GM19023 (cell line): ENCODE data around the gene KCNQ1.

Experiments used
- ATAC-seq: cut with Tn5 transposase; IDR thresholded peaks from one replicate; pipeline ENCODE4 v1.9.1; 2021; ENCODE audit warnings: mild to moderate bottlenecking, moderate library complexity; ENCODE audit not compliant: unreplicated experiment

The KCNQ1 gene

DNA sequence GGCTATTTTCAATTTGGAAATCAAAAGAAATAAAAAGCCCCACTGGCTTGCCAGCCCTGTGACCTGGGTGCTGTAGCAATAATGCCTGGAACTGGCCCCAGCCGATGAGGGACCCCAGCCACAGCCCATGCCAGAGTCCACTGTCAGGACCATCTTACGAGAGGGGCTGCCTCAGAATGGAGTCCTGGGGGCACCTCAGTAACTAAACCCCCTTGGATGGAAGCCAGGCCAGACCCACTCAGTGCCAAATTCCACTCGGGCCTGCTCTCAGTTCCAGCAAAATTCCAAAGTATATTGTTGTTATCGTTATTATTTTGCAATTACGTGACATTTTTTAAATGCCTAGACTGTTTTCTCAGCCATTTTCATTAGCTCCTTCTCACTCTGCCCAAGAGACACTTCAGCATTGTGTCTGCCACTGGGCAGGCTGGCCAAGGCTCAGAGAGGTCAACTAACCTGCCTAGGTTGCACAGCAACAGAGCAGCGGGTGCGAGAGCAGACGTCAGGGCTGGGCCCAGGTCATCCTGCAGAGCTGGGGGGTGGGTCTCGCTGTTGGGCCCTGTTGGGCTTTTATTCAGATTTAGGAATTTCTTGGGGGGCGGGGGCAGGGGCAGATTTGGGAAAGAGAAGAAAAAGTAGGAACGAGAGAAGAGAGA is 421.2 kb downstream of the KCNQ1 start:
- no peak for ATAC-seq

- ATAC-seq, result no peak
Observed at GRCh38 chr11:2867142-2867541, 422.3 kb downstream of the KCNQ1 start.

GRCh38 chr11:2867722-2868505 is 423.1 kb downstream of the KCNQ1 start:
- ATAC-seq, result no peak

DNA sequence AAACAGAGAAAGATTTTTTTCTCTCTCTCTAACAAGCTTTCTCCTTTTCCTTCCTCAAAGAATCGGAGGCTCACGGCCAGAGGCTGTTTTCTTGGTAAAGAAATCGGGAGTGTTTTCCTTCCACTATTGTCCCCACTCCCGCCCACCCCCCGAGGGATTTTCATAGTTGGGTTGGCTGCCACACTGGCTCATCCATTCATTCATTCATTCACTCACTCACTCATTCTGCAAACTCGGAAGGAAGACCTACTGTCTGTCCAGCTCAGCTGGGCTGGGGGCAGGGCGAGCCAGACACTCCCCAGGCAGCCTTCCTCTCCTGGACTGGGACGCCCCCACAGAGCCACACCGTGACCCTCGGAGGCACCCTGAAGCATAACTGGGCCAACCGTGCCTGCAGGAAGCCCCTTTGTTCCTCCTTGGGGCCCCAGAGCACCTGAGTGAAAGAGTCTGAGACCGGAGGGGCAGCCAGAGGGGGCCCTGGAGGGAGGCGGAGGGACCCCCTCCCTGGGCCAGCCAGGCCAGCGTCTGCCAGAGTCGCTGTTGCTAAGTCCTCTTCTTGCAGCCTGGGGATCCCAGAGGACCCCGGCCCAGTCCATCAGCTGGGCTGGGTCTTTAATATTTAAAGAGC is 423.8 kb downstream of the KCNQ1 start:
- ATAC-seq, result no peak

DNA sequence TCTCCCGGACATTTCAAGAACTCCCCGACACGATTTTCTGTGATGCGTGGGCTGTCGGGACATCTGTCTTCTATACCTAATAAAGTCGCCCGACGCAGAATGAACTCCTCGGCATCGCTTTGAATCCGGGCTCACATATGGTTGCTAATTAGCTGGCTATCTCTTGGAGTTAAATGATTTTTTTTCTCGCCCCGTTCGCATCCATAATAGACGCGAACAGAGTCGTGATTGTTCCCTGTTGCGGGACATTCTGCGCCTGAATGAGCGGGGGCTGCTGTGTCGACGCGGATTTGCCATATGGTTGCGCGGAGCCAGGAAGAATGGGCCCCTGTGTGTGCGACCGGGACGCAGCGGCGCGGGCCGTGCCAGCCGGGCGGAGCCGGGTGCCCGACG is 424.3 kb downstream of the KCNQ1 start:
- no peak for ATAC-seq

GRCh38 chr11:2869561-2870427 is 425.0 kb downstream of the KCNQ1 start:
- no peak for ATAC-seq

DNA sequence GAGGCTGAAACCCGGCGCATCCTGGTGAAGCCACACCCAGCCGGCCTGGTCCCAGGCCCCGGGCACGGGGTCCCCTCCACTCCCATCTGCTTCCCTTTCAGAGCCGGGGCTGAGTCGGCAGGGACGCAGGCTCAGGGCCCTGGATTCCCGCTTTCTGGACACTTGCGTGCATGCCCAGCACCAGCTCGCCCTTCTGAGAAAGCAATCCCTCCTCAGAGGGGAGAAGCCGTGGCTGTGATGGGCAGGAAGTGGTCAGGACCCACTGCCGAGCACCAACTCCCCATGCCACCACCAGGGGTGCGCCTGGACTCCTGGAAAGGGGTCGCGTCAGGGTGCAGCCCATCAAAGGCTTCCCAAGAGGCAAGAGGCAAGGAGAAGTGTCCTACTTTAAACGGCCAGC is 425.7 kb downstream of the KCNQ1 start:
- no peak for ATAC-seq

GRCh38 chr11:2870969-2871680 is 426.3 kb downstream of the KCNQ1 start:
- ATAC-seq, result no peak

GRCh38 chr11:2874963-2875362 is 430.2 kb downstream of the KCNQ1 start:
- ATAC-seq, result no peak

GRCh38 chr11:2877474-2877873 is 432.7 kb downstream of the KCNQ1 start:
- no peak for ATAC-seq

DNA sequence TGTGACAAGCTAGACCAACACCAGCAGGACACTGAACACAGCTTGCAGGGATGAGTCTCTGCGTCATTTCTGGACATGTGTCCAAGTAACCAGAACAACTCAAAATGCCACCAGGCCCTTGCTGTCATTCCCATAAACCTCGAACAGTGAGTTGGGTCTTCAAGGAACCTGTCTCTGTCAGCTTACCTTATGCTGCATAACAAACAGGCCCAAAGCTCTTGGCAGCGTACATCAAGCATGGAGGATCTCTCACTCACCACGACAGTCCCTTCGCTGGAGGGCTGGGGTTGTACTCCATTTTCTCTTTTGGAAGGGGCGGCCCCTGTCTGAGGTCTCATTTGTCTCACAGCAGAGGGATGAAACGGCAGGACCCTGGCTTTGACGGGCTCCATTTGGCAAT is 434.0 kb downstream of the KCNQ1 start:
- ATAC-seq, result no peak

GRCh38 chr11:2880646-2881045 is 435.8 kb downstream of the KCNQ1 start:
- ATAC-seq, result no peak

DNA sequence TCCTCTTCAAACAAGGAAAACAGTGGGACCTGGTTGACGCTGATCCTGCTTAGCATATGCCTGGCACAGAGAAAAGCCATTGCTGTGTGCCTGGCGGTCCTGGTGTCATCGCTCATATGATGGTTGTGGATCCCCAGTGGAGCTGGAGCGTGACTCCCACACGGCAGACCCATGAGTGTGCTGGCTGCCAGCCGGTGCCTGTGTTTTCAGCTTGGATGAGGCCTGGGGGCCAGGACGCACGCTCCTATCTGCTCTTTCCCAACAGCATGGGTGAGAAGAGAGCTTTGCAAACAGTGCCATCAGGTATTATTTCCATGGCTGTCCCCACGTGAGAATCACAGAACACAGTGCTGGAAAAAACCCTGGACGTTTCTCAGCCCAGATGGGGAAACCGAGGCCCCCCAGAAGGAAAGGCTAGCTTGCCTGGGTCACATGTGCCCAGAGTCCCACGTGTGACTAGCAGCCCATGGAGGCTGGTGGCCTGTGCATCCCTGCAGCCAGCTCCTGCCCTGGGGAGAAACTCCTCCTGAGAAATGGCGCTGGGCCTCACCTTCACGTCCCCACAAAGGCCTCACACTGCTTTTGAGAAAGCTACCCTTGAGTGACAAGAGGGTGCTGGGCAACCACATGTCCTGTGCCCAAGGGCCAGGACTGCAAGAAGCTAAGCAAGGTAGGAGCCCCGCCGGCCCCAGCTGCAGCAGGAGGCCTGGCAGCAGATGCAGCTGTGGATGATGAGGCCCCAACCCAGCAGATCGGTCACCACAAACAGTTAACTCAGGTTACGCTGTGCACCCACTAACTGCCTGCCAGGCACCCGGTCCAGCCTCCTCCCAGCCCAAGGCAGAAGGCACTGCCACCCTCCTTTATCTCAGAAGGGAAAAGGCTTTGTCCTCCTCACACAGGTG is 436.5 kb downstream of the KCNQ1 start:
- ATAC-seq, result no peak

DNA sequence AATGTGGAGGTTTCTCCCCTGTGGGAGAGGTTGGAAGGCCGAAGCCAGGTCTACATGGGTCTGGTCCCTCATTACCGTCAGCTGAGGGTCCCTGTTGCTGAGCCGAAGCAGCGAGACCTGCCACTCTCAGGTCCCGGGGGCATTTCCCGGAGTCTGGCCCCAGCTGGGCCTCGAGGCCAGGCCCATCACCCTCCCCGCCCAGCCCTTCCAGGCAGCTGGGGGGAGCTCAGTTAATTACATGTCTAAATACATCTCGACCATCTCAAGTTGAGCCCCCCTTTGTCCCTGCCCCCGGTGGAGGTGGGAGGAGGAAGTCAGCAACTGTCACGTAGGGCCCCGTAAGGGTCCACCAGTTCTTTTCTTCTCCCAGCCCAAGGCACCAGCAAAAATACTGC is 437.2 kb downstream of the KCNQ1 start:
- ATAC-seq, result no peak

DNA sequence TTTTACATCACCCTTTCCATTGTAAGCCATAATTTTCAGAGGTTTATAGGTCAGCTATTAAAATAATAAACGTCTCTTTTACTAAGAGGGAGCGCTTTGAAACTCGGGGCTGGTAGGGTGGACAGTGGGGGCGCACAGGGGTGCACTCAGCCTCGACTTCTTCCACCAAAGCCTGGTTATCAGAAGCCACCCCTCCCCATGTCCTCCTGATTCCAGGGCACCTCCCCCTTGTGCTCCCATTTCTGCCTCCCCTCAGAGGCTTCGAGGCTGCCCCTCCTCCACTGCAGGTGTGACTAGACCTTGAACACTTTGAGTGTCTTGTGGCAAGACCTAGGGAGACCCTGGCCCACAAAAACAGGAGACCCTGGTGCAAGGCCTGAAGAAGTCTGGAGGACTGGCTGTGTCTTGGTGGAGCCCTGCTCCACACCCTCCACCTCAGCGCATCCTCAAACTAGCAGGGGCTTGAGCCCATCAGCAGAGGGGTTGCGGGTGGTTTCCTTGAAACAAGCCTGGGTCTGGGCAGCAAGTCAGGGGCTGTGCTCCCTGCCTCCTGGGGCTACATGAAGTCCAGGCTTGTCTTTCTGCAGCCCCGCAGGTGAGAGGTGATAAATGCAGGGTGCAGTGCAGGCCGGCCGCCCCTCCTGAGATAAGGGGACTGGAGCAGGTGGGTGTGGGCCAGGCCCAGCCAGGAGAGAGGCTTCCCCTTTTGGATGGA is 437.7 kb downstream of the KCNQ1 start:
- no peak for ATAC-seq

DNA sequence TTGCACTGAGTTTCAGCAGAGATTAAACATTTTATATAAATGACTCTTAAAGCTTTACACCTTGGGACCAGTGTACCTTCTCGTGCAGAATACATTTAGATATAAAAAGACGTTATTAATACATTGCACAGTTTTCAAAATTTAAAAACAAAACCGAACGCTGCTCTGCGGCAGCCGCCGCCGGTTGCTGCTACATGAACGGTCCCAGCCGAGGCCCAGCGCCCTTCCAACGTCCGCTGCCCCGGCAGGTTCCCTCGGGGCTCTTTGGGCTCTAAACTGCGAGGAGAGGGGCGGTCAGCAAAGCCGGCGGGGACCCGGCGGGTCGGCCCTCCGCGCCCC is 438.8 kb downstream of the KCNQ1 start:
- no peak for ATAC-seq

DNA sequence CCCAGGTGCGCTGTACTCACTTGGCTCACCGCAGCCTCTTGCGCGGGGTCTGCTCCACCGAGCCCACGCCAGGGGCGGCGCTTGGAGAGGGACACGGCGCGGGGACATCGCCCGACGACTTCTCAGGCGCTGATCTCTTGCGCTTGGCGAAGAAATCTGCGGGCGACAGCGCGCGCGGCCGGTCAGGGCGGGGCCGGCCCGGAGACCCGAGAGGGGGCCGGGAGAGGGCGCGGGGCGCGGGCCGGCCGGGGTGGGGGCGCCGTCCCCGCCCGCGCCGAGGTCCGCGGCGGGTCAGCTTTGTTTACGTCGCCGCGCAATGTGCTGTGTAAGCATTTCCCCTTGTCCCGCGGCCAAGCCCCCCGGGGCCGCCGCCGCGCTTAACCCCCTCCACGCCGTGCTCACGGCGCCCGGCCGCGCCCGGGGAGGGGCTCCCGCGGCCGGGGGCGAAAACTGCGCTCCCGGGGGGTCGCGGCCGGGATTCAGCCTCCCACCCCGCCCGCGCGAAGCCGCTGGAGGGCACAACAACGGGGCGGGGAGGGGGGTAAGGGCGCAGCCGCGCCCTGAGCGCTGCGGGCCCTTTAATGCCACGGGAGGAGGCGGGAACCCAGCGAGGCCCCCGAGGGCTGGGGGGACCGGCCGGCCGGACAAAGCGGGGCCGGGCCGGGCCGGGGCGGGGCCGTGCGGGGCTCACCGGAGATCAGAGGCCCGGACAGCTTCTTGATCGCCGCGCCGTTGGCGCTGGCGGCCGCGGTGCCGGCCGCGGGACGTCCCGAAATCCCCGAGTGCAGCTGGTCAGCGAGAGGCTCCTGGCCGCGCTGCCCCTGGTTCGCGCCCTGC is 439.4 kb downstream of the KCNQ1 start:
- no peak for ATAC-seq

- ATAC-seq, result no peak
Observed at GRCh38 chr11:2885017-2885677, 440.3 kb downstream of the KCNQ1 start.
